ENCODE results near the gene BLM. TPM values are rescaled to one million over a fixed set of nuclear protein-coding genes. Genes with fewer than 3 reads are reported as not detected.
"Not testable (repeated sequence)": the region's sequence is repeated elsewhere in the genome, so short reads cannot be mapped to it uniquely, and the experiment has no call there.

Gene BLM
- total RNA-seq, 2 donors from 2014 or later, result 19.3 to 26.7 TPM

DNA sequence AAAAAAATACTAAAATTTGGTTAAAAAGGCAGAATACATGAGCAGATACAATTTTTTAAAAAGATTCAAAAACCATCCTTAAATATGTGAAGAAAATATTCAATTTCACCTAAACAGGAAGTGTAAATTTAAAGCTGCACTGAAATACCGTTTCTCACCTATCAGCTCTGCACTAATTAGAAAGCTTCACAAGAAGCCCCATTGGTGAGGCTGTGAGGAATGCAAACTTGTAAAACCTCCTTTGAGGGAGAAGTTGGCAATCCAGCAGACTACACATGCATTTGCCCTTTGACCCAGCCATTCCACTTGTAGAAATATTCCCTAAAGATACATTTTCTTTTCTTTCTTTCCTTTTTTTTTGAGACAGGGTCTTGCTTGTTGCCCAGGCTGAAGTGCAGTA, 18.8 kb downstream of the BLM start:
- Histone ChIP-seq H3K9me3 (no peaks in the 10 kb centered on the region), H3K36me3 (no peaks in the 10 kb centered on the region), H3K27ac (no peak overlapping the region), H3K27me3 (no peaks in the 10 kb centered on the region), H3K4me1 (no peaks in the 10 kb centered on the region), H3K4me3 (no peak overlapping the region)
- TF ChIP-seq, protein P1, sequence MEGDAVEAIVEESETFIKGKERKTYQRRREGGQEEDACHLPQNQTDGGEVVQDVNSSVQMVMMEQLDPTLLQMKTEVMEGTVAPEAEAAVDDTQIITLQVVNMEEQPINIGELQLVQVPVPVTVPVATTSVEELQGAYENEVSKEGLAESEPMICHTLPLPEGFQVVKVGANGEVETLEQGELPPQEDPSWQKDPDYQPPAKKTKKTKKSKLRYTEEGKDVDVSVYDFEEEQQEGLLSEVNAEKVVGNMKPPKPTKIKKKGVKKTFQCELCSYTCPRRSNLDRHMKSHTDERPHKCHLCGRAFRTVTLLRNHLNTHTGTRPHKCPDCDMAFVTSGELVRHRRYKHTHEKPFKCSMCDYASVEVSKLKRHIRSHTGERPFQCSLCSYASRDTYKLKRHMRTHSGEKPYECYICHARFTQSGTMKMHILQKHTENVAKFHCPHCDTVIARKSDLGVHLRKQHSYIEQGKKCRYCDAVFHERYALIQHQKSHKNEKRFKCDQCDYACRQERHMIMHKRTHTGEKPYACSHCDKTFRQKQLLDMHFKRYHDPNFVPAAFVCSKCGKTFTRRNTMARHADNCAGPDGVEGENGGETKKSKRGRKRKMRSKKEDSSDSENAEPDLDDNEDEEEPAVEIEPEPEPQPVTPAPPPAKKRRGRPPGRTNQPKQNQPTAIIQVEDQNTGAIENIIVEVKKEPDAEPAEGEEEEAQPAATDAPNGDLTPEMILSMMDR (IDR thresholded peaks at IDR 0.05), result no peak
- no peak for DNase-seq (ENCODE audit: low spot score)

DNA sequence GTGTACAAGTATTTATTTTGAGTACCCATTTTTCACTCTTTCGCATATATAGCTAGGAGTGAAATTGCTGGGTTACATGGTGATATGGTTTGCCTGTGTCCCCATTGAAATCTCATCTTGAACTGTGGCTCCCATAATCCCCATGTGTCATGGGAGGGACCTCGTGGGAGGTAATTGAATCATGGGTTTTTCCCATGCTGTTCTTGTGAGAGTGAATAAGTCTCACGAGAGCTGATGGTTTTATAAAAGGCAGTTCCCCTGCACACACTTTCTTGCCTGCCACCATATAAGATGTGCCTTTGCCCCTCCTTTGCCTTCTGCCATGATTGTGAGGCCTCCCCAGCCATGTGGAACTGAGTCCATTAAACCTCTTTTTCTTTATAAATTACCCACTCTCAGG, 23.4 kb downstream of the BLM start:
- H3K9me3 ChIP-seq; H3K4me3 ChIP-seq; H3K4me1 ChIP-seq; H3K36me3 ChIP-seq; H3K27ac ChIP-seq; H3K27me3 ChIP-seq; DNase-seq (ENCODE audit: low spot score): not testable (repeated sequence)

DNA sequence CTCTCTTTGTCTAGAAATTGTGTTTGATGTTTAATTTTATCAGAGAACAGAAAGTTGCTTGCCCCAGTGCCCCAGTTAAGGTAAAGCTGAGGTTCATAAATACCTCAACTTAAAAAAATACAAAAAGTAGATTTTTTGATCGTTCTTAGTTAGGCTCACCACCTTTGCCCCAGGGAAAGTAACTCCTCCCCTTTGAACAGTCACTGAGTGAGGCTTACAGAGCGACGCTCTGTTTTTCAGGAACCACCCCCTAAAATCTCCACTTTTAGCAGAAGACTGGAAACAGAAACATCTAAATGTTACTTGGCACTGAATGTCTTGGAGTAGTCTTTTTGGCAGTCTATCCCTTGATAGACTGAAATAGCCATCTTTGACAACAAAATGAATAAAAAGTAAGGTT, 24.9 kb downstream of the BLM start:
- TF ChIP-seq, protein P1 (IDR thresholded peaks at IDR 0.05), result no peak
- H3K27me3 ChIP-seq, result no peaks in the 10 kb centered on the region
- H3K4me1 ChIP-seq, result no peaks in the 10 kb centered on the region
- H3K27ac ChIP-seq, result no peak overlapping the region
- DNase-seq (ENCODE audit: low spot score), result no peak
- H3K9me3 ChIP-seq, result no peaks in the 10 kb centered on the region
- no peaks in the 10 kb centered on the region for H3K36me3 ChIP-seq
- H3K4me3 ChIP-seq, result no peak overlapping the region

DNA sequence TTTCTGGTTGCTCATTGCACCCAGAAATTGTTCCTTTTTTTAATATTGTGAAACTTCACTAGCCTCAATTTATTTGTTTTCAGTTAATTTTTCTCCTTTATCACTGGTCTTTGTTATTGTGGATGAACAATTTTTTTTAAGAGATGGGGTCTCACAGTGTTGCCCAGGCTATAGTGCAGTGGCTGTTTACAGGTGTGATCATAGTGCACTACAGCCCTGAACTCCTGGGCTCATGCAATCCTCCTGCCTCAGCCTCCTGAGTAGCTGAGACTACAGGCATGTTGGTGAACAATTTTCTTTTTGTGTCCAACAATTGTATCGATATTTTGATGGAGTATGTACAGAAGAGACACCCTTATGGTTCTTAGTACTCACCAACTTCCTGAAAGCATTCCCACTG, 26.3 kb downstream of the BLM start:
- no peak overlapping the region for H3K27ac ChIP-seq
- H3K36me3 ChIP-seq, result no peaks in the 10 kb centered on the region
- H3K4me3 ChIP-seq, result no peak overlapping the region
- no peak for DNase-seq (ENCODE audit: low spot score)
- no peaks in the 10 kb centered on the region for H3K27me3 ChIP-seq
- no peaks in the 10 kb centered on the region for H3K4me1 ChIP-seq
- no peaks in the 10 kb centered on the region for H3K9me3 ChIP-seq
- TF ChIP-seq, protein P1 (IDR thresholded peaks at IDR 0.05), result no peak

DNA sequence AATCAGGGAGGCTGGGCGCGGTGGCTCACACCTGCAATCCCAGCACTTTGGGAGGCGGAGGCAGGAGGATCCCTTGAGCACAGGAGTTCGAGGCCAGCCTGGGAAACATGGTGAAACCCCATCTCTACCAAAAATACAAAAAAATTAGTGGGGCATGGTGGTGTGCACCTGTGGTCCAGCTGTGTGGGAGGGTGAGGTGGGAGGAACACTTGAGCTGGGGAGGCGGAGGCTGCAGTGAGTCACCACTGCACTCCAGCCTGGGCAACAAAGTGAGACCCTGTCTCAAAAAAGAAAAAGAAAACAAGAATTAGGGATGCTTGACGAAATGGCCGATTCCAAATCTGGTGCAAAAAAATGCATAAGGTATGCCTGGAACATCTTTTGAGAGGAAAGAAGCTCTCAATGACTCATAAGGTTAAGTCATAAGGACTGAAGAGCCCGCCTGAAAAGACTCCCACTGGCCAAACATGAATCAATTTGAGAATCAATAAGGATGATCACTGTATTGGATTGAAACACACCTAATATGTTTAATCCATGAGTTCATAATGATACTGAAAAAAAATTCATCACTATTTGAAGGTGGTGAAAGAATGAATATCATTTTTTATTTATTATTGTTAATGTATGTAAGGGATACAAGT, 27.7 kb downstream of the BLM start:
- no peak for DNase-seq (ENCODE audit: low spot score)
- no peak overlapping the region for H3K4me3 ChIP-seq
- H3K27me3 ChIP-seq, result no peaks in the 10 kb centered on the region
- TF ChIP-seq, protein P1 (IDR thresholded peaks at IDR 0.05), result no peak
- no peak overlapping the region for H3K27ac ChIP-seq
- H3K36me3 ChIP-seq, result no peaks in the 10 kb centered on the region
- no peaks in the 10 kb centered on the region for H3K4me1 ChIP-seq
- no peaks in the 10 kb centered on the region for H3K9me3 ChIP-seq

DNA sequence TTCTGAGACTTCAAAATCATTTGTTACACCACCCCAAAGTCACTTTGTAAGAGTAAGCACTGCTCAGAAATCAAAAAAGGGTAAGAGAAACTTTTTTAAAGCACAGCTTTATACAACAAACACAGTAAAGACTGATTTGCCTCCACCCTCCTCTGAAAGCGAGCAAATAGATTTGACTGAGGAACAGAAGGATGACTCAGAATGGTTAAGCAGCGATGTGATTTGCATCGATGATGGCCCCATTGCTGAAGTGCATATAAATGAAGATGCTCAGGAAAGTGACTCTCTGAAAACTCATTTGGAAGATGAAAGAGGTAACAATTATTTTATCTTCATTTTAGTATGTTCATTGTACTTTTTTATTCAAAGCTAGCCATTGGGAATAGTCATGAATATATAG, 32.6 kb downstream of the BLM start:
- Histone ChIP-seq H3K9me3 (no peaks in the 10 kb centered on the region), H3K4me1 (no peaks in the 10 kb centered on the region), H3K36me3 (no peaks in the 10 kb centered on the region), H3K4me3 (no peak overlapping the region), H3K27ac (no peak overlapping the region), H3K27me3 (no peaks in the 10 kb centered on the region)
- TF ChIP-seq, protein P1 (IDR thresholded peaks at IDR 0.05), result no peak
- DNase-seq (ENCODE audit: low spot score), result no peak

Data from right atrium auricular region (tissue), 2 donors.